GM23338 (cell line): ENCODE data around the gene SACM1L.

ENCODE experiments used
- CTCF ChIP-seq, 2 experiments: fragments of 200-600 bp in 1 of 2; sonication (generic) in 1 of 2; conservative IDR thresholded peaks; 2 replicates each; pipeline versions ENCODE4 v1.5.1 to v1.6.1; 2016 to 2017; ENCODE audit warnings: antibody characterized with exemption in 2 of 2, low read depth in 2 of 2, mild to moderate bottlenecking in 2 of 2, moderate library complexity in 1 of 2
- EZH2 ChIP-seq: fragments of 200-600 bp; sonication (generic); IDR thresholded peaks from one replicate; pipeline ENCODE4 v1.8.0; 2017; ENCODE audit warnings: antibody characterized with exemption, mild to moderate bottlenecking, low read depth; ENCODE audit not compliant: unreplicated experiment

GRCh38 chr3:45691842-45692241, 2.6 kb downstream of the SACM1L start:
- TF ChIP-seq CTCF (conservative IDR thresholded peaks at IDR 0.05; ENCODE audit: low read depth in 2 of 2) (no peak), EZH2 (no peak)
